HG03520 (cell line): ENCODE results near the gene DDT.
"Not testable (repeated sequence)": the region's sequence is repeated elsewhere in the genome, so short reads cannot be mapped to it uniquely, and the experiment has no call there.

Source experiments
- ATAC-seq: cut with Tn5 transposase; IDR thresholded peaks from one replicate; pipeline ENCODE4 v1.9.1; 2021; ENCODE audit warnings: mild to moderate bottlenecking, moderate library complexity; ENCODE audit not compliant: unreplicated experiment

DDT gene

DNA sequence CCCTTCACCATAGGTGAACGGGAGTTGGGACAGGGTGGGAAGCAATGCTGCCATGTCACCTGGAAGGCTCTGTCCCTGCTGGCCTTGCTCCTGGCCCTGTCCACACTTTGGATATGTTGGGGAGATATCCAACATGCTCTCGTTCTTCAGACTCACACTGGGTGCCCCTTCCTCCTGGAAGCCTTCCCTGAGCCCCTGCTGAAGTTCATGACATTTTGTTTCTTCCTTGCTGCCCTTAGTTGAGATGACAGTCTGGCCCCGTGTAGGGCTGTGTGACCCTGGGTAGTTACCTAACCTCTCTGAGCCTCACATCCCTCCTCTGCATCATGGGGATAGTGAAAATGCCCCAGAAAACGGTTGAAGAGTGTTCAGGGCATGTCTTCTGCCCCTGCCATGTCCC, 20.8 kb downstream of the DDT start:
- ATAC-seq = not testable (repeated sequence)

- not testable (repeated sequence) for ATAC-seq
Observed at GRCh38 chr22:23952794-23953405, 21.3 kb downstream of the DDT start.

DNA sequence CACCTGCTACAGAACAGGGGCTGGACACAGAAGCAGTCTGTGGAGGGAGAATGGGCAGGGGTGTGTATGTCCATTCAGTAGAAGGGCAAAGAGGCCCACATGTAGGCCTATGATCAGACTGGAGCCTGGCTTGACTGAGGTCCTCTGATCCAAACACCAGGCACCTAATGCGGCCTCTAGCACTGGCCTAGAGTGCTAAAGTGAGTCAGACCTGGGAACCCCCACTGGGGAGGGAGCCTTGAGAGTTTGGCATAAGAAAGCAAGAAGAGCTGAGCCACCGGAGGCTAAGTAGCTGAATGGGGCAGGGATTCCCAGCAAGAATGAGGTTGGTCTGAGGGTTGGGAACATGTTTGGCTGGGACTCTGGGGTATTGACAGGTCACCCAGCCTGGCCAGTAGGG, 22.9 kb downstream of the DDT start:
- not testable (repeated sequence) for ATAC-seq

GRCh38 chr22:23949764-23950163, 24.5 kb downstream of the DDT start:
- ATAC-seq = not testable (repeated sequence)

- not testable (repeated sequence) for ATAC-seq
Observed at GRCh38 chr22:23947391-23947790, 26.9 kb downstream of the DDT start.

DNA sequence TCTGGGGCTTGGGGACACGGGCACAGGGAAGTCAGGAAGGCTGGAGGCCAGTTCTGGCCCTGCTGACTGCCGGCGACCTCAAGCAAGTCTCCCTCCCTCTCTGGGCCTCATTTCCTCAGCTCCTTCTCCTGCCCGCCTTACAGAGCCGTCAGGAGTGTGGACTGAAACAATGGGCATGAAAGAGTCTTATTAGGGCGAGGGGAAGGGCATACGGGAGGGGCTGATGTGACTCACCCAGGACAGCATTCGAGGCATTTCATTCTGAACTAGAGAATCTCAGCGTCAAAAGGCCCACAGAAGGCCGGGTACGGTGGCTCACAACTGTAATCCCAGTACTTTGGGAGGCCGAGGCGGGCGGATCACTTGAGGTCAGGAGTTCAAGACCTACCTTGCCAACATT, 34.1 kb downstream of the DDT start:
- not testable (repeated sequence) for ATAC-seq

DNA sequence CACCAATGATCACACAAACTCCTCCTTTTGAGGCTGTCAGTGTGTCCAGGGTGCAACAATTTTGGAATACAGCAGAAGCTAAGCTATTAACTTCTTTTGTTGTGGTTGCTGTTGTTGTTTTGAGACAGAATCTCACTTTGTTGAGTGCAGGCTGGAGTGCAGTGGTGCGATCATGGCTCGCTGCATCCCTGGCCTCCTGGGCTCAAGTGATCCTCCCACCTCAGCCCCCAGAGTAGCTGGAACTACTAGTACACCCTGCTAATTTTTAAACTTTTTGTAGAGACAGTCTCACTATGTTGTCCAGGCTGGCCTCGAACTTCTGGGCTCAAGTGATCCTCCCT, 35.3 kb downstream of the DDT start:
- ATAC-seq = no peak

DNA sequence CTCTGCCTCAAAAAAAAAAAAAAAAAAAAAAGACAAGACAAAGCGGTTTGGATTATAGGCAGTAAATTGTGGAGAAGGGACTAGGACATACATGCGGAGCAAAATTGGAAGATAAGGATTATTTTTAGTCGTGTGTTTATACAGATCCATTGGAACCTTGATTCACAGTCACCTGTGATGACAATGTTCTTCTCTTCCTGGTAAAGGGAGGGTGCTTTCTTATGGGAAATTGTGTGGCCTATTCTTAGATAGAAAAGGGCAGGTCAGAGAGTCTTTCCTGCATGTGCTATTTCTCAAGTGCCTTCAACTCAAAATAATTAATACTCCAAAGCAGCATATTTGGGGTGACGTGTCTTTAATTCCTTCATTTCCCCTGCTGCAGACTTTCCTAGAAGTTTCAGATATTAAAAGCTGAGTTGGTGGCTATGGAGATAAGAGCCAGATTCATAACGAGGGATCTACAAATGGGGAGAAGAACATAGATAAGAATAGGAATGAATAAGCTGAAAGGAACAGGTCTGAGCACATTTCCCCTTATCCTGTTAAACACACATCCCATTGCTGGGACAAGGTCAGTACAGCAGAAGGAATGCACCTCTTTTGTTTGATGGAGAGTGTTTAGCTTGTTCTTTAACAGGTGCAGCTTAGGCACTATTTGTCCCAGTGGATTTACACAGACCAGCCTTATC, 35.8 kb downstream of the DDT start:
- no peak for ATAC-seq

DNA sequence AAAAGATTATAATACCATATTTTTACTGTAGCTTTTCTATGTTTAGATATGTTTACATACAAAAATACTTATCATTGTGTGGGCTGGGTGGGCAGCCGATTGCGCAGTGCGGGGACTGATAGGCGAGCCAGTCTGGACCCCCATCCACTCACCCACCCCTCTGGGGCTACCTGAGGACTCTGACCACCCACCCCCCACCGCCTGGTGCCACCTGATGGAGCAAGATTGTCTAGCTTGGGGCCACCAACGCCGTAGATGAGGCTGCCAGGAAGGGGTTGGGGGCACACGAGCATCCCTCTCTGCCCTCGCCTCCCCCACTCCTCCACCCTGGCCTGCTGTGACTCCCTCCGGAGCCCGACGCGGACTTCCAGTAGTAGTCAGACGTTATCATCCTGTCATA, 47.7 kb downstream of the DDT start:
- no peak for ATAC-seq

- ATAC-seq = no peak
Observed at GRCh38 chr22:23925020-23925606, 49.1 kb downstream of the DDT start.

GRCh38 chr22:23922921-23923320, 51.3 kb downstream of the DDT start:
- ATAC-seq = no peak

GRCh38 chr22:23921586-23922201, 52.5 kb downstream of the DDT start:
- ATAC-seq = not testable (repeated sequence)
